CD4-positive, alpha-beta T cell treated with Interleukin-6 for 4 hours (primary cell): ENCODE results near the gene ZGLP1.
A peak's percentile ranks its signal among the peaks of the same experiment; 100 is the strongest.

Experiments used
- DNase-seq: peaks from one replicate; pipeline ENCODE4 v3.0.0-alpha.2; 2020; ENCODE audit warnings: mixed read lengths

ZGLP1 gene

DNA sequence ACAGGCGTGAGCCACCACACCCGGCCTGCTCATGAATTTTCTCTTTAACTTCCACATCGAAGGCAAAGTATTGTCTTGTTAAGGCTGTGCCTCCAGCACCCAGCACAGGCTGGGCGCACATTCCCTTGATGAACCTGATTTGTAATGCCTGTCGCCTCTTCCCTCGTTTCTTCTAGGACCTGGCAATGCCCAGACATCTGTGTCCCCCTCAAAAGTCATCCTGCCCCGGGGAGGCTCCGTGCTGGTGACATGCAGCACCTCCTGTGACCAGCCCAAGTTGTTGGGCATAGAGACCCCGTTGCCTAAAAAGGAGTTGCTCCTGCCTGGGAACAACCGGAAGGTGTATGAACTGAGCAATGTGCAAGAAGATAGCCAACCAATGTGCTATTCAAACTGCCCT, 35.0 kb downstream of the ZGLP1 start:
- DNase-seq = no peak

DNA sequence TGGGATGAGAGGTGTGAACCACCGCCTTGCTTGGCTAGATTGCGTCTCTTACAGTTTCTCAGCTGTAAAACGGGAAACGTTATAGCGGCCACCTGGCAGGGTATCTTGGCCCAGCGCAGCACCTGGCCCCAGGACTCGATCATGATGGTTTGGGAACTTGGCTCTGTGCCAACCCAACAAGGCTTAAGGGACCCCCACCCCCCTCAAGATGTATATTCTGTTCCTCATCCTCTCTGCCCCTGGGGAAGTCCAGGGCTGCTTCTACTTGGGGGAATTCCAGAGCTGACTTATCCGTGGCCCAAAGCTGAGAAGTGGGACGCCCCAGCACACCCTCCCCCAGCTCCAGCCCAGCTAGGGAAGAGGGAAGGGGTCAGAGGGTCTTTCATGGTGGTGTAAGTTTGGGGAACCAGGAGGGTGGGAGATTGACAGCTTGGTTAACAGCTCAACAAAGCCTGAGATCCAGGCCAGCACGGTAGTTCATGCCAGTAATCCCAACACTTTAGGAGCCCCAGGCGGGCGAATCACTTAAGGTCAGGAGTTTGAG, 38.0 kb downstream of the ZGLP1 start:
- peak; percentile 26 for DNase-seq

DNA sequence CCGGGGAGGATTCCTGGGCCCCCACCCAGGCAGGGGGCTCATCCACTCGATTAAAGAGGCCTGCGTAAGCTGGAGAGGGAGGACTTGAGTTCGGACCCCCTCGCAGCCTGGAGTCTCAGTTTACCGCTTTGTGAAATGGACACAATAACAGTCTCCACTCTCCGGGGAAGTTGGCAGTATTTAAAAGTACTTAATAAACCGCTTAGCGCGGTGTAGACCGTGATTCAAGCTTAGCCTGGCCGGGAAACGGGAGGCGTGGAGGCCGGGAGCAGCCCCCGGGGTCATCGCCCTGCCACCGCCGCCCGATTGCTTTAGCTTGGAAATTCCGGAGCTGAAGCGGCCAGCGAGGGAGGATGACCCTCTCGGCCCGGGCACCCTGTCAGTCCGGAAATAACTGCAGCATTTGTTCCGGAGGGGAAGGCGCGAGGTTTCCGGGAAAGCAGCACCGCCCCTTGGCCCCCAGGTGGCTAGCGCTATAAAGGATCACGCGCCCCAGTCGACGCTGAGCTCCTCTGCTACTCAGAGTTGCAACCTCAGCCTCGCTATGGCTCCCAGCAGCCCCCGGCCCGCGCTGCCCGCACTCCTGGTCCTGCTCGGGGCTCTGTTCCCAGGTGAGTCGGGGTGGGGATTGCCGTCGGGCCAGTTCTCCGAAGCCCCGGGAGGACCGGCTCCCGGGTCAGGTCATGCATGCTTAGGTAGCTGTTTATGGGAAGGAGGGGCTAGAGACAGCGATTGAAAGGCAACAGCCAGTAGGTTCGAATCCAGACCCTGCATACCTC, 38.8 kb downstream of the ZGLP1 start, which contains the start of gene ICAM1:
Gene ICAM1 (plus strand): TSS at position 505 of the 779 bp plus-strand sequence. CDS start 40 bp downstream, at position 545.
- DNase-seq = peak; percentile 78

DNA sequence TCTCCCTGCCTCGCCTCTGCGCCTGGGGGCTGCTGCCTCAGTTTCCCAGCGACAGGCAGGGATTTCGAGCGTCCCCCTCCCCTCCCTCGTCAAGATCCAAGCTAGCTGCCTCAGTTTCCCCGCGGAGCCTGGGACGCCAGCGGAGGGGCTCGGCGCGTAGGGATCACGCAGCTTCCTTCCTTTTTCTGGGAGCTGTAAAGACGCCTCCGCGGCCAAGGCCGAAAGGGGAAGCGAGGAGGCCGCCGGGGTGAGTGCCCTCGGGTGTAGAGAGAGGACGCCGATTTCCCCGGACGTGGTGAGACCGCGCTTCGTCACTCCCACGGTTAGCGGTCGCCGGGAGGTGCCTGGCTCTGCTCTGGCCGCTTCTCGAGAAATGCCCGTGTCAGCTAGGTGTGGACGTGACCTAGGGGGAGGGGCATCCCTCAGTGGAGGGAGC, 39.4 kb downstream of the ZGLP1 start:
- peak; percentile 68 for DNase-seq

DNA sequence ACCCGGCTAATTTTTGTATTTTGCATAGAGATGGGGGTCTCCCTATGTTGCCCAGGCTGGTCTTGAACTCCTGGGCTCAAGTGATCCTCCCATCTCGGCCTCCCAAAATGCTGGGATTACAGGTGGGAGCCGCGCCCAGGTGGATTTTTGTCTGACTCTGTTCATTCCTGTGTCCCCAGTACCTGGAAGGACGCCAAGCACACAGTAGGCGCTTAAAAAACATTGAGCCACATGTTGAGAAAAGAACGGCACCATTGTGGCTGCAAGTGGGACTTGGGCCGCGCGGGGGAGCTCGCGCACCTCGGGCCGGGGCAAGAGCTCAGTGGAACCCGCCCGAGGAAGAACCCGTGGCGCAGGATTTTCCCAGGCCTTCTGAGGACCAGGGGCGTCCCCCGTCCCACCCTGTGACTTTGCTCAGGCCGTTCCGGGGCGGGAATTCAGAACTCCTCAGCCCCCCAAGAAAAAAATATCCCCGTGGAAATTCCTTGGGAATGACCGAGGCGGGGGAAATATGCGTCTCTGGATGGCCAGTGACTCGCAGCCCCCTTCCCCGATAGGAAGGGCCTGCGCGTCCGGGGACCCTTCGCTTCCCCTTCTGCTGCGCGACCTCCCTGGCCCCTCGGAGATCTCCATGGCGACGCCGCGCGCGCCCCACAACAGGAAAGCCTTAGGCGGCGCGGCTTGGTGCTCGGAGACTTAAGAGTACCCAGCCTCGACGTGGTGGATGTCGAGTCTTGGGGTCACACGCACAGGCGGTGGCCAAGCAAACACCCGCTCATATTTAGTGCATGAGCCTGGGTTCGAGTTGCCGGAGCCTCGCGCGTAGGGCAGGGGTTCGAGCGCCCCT, 40.1 kb downstream of the ZGLP1 start:
- peak; percentile 89 for DNase-seq

DNA sequence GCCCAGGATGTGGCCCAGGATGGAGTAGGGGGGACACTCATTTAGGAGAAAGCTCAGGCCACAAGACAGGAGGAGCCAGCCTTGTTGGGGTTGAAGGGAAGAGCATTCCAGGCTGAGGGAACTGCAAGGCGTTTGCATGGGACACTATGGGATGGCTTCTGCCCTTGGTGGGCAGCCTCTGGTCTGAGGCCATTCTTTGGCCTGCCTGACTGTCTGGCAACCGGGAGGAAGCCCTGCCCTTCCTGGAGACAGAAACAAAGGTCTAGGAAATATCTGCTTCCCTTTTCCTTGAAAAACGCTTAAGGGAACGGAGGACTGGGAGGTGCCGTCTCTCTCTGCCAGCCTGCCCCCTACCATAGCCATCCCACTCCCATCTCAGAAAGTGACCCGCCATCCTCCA, 41.5 kb downstream of the ZGLP1 start:
- DNase-seq = no peak

DNA sequence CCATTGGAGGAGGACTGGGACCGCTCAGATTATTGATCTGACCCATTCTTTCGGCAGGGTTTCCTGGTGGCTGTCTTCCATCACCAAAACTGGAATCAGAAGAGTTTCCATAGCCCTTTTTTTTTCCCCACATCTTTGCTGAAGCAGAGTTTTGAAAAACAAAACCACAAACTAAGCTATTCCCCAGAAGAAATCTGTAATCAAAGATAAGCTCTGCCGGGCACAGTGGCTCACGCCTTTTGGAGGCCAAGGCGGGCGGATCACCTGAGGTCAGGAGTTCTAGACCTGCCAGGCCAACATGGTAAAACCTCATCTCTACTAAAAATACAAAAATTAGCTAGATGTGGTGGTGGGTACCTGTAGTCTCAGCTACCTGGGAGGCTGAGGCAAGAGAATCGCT, 42.9 kb downstream of the ZGLP1 start:
- no peak for DNase-seq

DNA sequence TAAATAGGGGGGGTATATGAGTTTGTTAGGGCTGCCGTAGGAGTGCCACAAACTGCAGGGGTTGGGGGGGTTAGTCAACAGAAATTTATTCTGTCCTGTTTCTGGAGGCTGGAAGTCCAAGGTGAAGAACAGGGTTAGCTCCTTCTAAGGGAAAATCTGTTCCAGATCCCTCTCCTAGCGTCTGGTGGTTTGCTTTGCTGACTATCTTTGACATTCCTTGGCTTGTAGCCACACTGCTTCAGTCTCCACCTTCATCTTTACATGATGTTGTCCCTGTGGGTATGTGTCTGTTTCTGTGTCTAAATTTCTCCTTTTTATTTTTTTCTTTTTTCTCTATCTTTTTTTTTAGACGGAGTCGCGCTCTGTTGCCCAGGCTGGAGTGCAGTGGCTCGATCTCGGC, 46.8 kb downstream of the ZGLP1 start:
- no peak for DNase-seq

DNA sequence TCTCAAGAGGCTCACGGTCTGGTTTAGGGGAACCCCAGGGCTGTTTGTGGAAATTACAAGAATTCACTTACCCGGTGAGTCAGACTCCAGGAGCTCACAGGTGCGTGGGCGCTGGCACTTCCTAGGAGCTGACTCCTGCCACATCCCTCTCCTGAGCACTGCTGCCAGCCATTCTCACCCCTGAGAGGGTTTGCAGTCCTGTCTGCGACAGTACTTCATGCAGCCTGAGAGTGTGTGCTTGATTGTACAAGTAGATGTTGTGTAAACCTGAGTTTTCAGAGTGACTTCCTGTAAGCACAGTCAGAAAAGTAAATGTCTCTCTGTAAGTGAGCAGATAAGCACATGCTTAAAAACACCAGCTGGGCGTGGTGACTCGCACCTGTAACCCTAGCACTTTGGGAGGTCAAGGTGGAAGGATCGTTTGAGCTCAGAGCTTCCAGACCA, 49.5 kb downstream of the ZGLP1 start:
- DNase-seq = peak; percentile 21

DNA sequence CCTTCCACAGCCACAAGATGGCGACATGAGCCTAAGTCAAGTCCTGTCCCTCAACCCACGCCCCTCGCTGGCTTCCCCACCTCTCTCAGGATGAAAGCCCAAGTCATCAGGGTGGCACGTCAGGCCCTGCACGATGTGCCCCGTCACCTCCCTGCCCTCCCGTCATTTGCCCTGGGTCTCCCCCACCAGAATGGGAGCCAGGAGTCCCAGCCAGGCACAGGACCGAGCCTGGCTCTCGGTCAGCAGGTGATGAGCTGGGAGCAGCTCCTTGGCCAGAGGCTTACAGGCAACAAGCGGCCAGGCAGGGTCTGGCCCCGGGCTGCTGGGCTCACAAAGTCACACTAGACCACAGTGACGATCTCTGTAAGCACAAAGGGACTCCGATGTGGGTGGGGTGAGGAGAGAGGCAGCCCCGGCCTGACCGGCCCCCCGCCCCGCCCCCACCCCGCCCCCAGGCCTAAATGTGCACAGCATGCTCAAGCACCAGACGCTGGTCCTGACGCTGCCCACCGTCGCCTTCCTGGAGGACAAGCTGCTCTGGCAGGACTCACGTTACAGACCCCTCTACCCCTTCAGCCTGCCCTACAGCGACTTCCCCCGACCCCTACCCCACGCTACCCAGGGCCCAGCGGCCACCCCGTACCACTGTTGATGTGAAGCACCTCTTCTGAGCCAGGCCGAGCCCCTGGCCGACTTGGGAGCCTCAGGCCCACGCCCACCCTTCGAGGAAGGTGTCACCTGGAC, 50.3 kb downstream of the ZGLP1 start:
- peak; percentile 88 for DNase-seq

DNA sequence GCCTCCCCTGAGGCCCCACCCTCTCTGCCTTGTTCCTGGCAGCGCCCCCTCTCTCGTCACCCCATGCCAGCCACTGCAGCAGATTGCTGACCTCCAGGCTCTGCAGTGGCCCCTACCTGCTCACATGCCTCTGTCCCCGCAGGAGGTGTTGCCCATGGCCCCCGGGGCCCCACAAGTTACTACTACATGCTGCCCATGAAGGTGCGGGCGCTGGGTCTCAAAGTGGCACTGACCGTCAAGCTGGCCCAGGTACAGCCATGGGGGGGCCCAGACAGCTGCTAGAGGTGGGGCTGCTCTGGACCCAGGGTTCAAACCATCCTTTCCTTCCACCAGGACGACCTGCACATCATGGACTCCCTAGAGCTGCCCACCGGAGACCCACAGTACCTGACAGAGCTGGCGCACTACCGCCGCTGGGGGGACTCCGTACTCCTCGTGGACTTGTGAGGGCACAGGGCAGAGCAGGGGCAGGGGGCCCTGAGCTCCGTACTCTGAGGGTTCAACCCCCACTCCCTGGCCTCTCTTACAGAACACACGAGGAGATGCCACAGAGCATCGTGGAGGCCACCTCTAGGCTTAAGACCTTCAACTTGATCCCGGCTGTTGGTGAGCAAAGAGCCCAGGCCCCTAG, 51.4 kb downstream of the ZGLP1 start:
- no peak for DNase-seq

DNA sequence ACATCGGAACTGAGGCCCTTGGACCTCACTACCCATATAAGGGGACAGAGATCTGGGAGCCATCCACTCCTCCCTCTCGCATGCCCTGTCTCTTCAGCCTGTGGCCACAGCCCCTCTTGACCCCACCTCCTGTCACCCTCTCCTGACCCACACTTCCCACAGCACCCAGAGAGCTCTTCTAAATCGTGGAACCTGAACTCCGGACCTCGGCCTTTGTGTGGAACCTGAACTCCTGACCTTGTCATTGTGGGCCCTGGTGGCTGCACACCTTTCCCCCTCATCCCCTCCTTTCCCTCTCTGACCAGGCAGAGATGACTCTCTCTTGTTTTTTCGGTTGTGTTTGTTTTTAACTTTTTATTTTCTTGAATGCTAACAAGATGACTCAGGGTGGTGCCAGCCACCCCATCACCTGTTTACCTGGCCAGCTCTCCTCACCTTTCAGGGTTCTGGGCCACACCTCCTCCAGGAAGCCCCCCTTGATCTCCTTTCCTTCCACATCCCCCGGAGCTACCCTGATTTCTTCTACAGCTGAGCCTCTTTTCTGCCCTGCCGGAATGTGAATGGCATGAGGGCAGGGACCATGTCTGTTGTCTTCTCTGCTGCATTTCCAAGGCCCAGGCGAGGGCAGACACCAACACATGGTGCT, 52.5 kb downstream of the ZGLP1 start:
- DNase-seq = no peak

DNA sequence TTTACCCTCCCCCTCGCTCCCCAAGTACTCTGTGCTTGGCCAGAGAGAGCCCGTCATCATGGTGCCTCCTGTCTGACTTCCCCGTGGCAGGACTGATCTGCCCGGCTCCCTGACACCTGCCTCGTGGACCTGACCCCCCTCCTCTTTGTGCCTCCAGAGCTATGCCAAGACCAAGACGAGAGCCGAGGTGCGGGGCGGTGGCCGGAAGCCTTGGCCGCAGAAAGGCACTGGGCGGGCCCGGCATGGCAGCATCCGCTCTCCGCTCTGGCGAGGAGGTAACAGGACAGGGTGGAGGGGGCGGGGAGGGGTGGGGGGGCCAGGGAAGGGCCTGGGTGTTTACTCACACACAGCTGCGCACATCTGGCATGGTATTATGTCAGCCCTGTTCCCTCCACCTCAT, 53.1 kb downstream of the ZGLP1 start:
- DNase-seq = no peak

DNA sequence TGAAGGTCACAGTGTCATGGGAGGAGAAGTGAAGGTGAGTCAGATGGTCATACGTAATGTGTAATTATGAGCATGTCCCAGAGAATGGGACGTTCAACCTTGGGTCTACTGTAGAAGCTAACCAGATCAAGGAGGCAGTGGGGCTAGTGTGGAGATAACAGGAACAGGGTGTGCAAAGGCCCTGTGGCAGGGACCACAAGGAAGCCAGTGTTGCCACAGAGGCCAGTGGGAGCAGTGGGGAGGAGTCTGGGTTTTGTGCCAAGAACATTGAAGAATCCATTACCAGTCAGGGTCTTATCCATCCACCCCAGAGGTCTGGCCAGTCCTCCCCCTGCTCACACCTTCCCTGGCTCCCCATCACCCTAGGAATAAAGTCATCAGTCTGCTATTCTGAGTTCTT, 54.3 kb downstream of the ZGLP1 start:
- no peak for DNase-seq
